Ovary (tissue), 3 donors: ENCODE data around the gene TBC1D5.

Experiments used
- POLR2A ChIP-seq: fragments of 450-650 bp; IDR thresholded peaks from one replicate; pipeline ENCODE4 v1.6.1; 2017; ENCODE audit warnings: antibody characterized with exemption, mild to moderate bottlenecking, moderate library complexity
- TF ChIP-seq, protein P1 (sequence below), 3 donors: fragments of 450-650 bp in 2 of 3; fragments of 200-600 bp in 1 of 3; IDR thresholded peaks; one replicate each; pipeline versions ENCODE4 v1.5.1 to v1.8.0; 2016 to 2022; ENCODE audit warnings: antibody characterized with exemption in 3 of 3, mild to moderate bottlenecking in 1 of 3
- donor health status: DM: no; HTN: no; CAD: no.

DNA sequence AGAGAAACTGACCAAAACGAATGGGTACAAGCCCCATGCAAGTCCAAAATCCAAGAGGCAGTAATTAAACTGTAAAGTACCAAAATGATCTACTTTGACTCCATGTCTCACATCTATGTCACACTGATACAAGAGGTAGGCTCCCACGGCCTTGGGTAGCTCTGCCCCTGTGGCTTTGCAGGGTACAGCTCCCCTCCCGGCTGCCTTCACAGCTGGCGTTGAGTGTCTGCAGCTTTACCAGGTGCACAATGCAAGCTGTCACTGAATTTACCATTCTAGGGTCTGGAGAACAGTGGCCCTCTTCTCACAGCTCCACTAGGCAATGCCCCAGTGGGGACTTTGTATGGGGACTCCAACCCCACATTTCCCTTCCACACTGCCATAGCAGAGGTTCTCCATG, 308.6 kb downstream of the TBC1D5 start:
- TF ChIP-seq, protein P1, sequence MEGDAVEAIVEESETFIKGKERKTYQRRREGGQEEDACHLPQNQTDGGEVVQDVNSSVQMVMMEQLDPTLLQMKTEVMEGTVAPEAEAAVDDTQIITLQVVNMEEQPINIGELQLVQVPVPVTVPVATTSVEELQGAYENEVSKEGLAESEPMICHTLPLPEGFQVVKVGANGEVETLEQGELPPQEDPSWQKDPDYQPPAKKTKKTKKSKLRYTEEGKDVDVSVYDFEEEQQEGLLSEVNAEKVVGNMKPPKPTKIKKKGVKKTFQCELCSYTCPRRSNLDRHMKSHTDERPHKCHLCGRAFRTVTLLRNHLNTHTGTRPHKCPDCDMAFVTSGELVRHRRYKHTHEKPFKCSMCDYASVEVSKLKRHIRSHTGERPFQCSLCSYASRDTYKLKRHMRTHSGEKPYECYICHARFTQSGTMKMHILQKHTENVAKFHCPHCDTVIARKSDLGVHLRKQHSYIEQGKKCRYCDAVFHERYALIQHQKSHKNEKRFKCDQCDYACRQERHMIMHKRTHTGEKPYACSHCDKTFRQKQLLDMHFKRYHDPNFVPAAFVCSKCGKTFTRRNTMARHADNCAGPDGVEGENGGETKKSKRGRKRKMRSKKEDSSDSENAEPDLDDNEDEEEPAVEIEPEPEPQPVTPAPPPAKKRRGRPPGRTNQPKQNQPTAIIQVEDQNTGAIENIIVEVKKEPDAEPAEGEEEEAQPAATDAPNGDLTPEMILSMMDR (IDR thresholded peaks at IDR 0.05): no peak
- no peak for TF ChIP-seq POLR2A
